IPS-18a (cell line): ENCODE results near the gene PCDH15.

Experiments
- H3K27ac ChIP-seq: one replicate; pipeline ENCODE4 v1.5.1; 2013; ENCODE audit warnings: low read length
- H3K27me3 ChIP-seq: one replicate; pipeline ENCODE4 v1.6.1; 2013; ENCODE audit warnings: mild to moderate bottlenecking, low read length; ENCODE audit not compliant: control insufficient read depth, insufficient read depth
- H3K36me3 ChIP-seq: one replicate; pipeline ENCODE4 v1.6.1; 2013; ENCODE audit warnings: low read depth, low read length; ENCODE audit not compliant: control insufficient read depth
- H3K4me1 ChIP-seq: one replicate; pipeline ENCODE4 v1.6.1; 2013; ENCODE audit warnings: low read depth, low read length; ENCODE audit not compliant: control insufficient read depth
- H3K4me3 ChIP-seq: one replicate; pipeline ENCODE4 v1.5.1; 2013; ENCODE audit warnings: low read length
- H3K9ac ChIP-seq: one replicate; pipeline ENCODE4 v1.6.1; 2013; ENCODE audit warnings: mild to moderate bottlenecking, low read length, moderate library complexity
- H3K9me3 ChIP-seq: one replicate; pipeline ENCODE4 v1.6.1; 2013; ENCODE audit warnings: low read depth, low read length; ENCODE audit not compliant: control insufficient read depth

Gene PCDH15

DNA sequence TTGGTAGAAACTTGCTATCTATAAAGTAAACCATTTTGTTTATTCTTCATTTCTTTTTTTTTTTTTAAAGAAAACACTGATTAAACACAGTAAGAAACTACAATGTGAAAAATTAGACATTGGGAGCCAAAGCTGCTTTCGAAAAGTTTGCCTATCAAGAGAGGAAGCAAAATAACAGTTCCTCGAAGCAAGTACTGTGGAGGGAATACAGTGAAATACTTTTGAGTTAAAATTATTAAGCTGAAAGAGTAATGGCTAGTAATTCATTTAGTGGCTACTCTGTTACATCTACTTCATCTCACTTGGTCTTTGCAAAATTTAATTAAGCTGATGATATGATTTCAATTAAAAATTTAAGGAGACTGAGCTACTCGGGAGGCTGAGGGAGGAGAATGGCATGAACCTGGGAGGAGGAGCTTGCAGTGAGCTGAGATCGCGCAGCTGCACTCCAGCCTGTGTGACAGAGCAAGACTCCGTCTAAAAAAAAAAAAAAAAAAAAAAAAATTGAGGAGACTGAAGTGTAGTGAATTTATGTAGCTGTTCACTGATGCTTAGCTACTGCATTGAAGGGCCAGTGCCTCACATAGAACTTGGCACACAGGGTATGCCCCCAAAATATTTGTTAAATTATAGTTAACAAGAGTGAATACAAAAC is 1046.3 kb downstream of the PCDH15 start:
- no peak overlapping the region for H3K4me3 ChIP-seq
- H3K4me1 ChIP-seq, result no peaks in the 10 kb centered on the region

More for the DNA sequence above, 1046.3 kb downstream of the PCDH15 start:
- no peaks in the 10 kb centered on the region for H3K36me3 ChIP-seq
- no peaks in the 10 kb centered on the region for H3K27me3 ChIP-seq
- no peak overlapping the region for H3K27ac ChIP-seq
- no peaks in the 10 kb centered on the region for H3K9me3 ChIP-seq
- no peak overlapping the region for H3K9ac ChIP-seq
